GM23338 (cell line): ENCODE data around the gene TARS1. TPM values are rescaled to one million over a fixed set of nuclear protein-coding genes. Genes with fewer than 3 reads are reported as not detected.
A peak's percentile ranks its signal among the peaks of the same experiment; 100 is the strongest.

Source experiments
- ATAC-seq: fragments of 200-7000 bp; cut with Tn5 transposase; 3 replicates; pipeline ENCODE4 v1.9.1; 2020
- DNase-seq: peaks from one replicate; pipeline ENCODE4 v3.0.0-alpha.2; 2015; ENCODE audit warnings: low spot score
- H2AFZ ChIP-seq: fragments of 200-600 bp; sonication (generic); 2 replicates; pipeline ENCODE4 v1.8.0; 2016; ENCODE audit warnings: antibody characterized with exemption, mild to moderate bottlenecking, moderate library complexity
- H3F3A ChIP-seq: fragments of 200-600 bp; sonication (generic); replicated peaks from 2 replicates; pipeline ENCODE4 v1.8.0; 2017; ENCODE audit warnings: antibody characterized with exemption, mixed run types, low read depth
- H3K27ac ChIP-seq: fragments of 200-600 bp; sonication (generic); 2 replicates; pipeline ENCODE4 v1.6.1; 2016; ENCODE audit warnings: low read depth
- H3K27me3 ChIP-seq: fragments of 200-600 bp; sonication (generic); 2 replicates; pipeline ENCODE4 v1.8.0; 2016; ENCODE audit warnings: mild to moderate bottlenecking, mixed run types, moderate library complexity; ENCODE audit not compliant: insufficient read depth
- H3K36me3 ChIP-seq: fragments of 200-600 bp; sonication (generic); 2 replicates; pipeline ENCODE4 v1.8.0; 2016; ENCODE audit warnings: mild to moderate bottlenecking; ENCODE audit not compliant: insufficient read depth
- H3K4me1 ChIP-seq: fragments of 200-600 bp; sonication (generic); 2 replicates; pipeline ENCODE4 v1.8.0; 2016; ENCODE audit warnings: mild to moderate bottlenecking, moderate library complexity; ENCODE audit not compliant: insufficient read depth
- H3K4me2 ChIP-seq: fragments of 200-600 bp; sonication (generic); 2 replicates; pipeline ENCODE4 v1.7.1; 2017; ENCODE audit warnings: mixed run types
- H3K4me3 ChIP-seq: fragments of 200-600 bp; sonication (generic); 2 replicates; pipeline ENCODE4 v1.6.1; 2016; ENCODE audit warnings: mixed run types
- H3K79me2 ChIP-seq: fragments of 200-600 bp; sonication (generic); replicated peaks from 2 replicates; pipeline ENCODE4 v1.8.0; 2017; ENCODE audit warnings: mild to moderate bottlenecking; ENCODE audit not compliant: insufficient read depth
- H3K9me2 ChIP-seq: fragments of 200-600 bp; sonication (generic); 2 replicates; pipeline ENCODE4 v1.8.0; 2017; ENCODE audit not compliant: insufficient read depth
- H4K20me1 ChIP-seq: fragments of 200-600 bp; sonication (generic); replicated peaks from 2 replicates; pipeline ENCODE4 v1.8.0; 2017; ENCODE audit warnings: mild to moderate bottlenecking; ENCODE audit not compliant: insufficient read depth
- H3K27ac Mint-ChIP-seq: 2 replicates; pipeline ENCODE4 v1.8.0; 2020; ENCODE audit warnings: inconsistent platforms, mild to moderate bottlenecking, moderate library complexity, mixed read lengths
- H3K27me3 Mint-ChIP-seq: 3 replicates; pipeline ENCODE4 v1.8.0; 2022; ENCODE audit warnings: low read depth, mild to moderate bottlenecking, moderate library complexity, mixed read lengths, inconsistent platforms; ENCODE audit not compliant: insufficient read depth, poor library complexity
- H3K36me3 Mint-ChIP-seq: 3 replicates; pipeline ENCODE4 v1.8.0; 2021; ENCODE audit warnings: low read depth, mild to moderate bottlenecking, inconsistent platforms, moderate library complexity, mixed read lengths
- H3K4me1 Mint-ChIP-seq: 3 replicates; pipeline ENCODE4 v1.8.0; 2020; ENCODE audit warnings: mild to moderate bottlenecking, inconsistent platforms, mixed read lengths
- H3K4me3 Mint-ChIP-seq: 3 replicates; pipeline ENCODE4 v1.8.0; 2021; ENCODE audit warnings: moderate library complexity, mild to moderate bottlenecking, inconsistent platforms, mixed read lengths
- H3K9me3 Mint-ChIP-seq: 3 replicates; pipeline ENCODE4 v1.8.0; 2020; ENCODE audit warnings: moderate library complexity, mild to moderate bottlenecking, inconsistent platforms, mixed read lengths
- ETS1 ChIP-seq: IDR thresholded peaks from 2 replicates; pipeline ENCODE4 v1.6.1; 2016; ENCODE audit warnings: antibody characterized with exemption
- EZH2phosphoT487 ChIP-seq: fragments of 200-600 bp; sonication (generic); IDR thresholded peaks from one replicate; pipeline ENCODE4 v1.8.1; 2018; ENCODE audit warnings: antibody characterized with exemption; ENCODE audit not compliant: unreplicated experiment
- JUNB ChIP-seq: IDR thresholded peaks from one replicate; pipeline ENCODE4 v1.6.1; 2016; ENCODE audit warnings: antibody characterized with exemption; ENCODE audit not compliant: unreplicated experiment
- NANOG ChIP-seq: IDR thresholded peaks from 2 replicates; pipeline ENCODE4 v1.6.1; 2016; ENCODE audit warnings: antibody characterized with exemption, borderline replicate concordance
- POLR2AphosphoS5 ChIP-seq: IDR thresholded peaks from 2 replicates; pipeline ENCODE4 v1.6.1; 2016; ENCODE audit warnings: antibody characterized with exemption, low read depth
- REST ChIP-seq: IDR thresholded peaks from one replicate; pipeline ENCODE4 v1.6.1; 2018; ENCODE audit warnings: antibody characterized with exemption; ENCODE audit not compliant: unreplicated experiment
- STAT1 ChIP-seq: IDR thresholded peaks from one replicate; pipeline ENCODE4 v1.6.1; 2016; ENCODE audit warnings: antibody characterized with exemption; ENCODE audit not compliant: unreplicated experiment
- ZNF114 ChIP-seq: fragments of 250-450 bp; sonication (Bioruptor Pico); IDR thresholded peaks from 2 replicates; pipeline ENCODE4 v1.5.0; 2020; ENCODE audit warnings: mild to moderate bottlenecking, moderate library complexity
- ZNF331 ChIP-seq: fragments of 250-450 bp; sonication (Bioruptor Pico); IDR thresholded peaks from 2 replicates; pipeline ENCODE4 v1.5.0; 2020; ENCODE audit warnings: low read depth, mild to moderate bottlenecking, moderate library complexity
- ZNF462 ChIP-seq: fragments of 250-450 bp; sonication (Bioruptor Pico); IDR thresholded peaks from 2 replicates; pipeline ENCODE4 v1.5.0; 2020; ENCODE audit warnings: mild to moderate bottlenecking, moderate library complexity
- polyA plus RNA-seq: library from polyadenylated mRNA; unstranded; fragments of >200 nt; fragmentation: Nextera tagmentation; extraction: Ambion mirVana; gene quantifications from 2 replicates; pipeline ENCODE4 v1.2.1, GENCODE V29; 2016
- total RNA-seq: library from RNA; depleted of rRNA; stranded (reverse); fragments of >200 nt; shearing (Covaris generic); gene quantifications from 2 replicates; pipeline ENCODE4 v1.2.3, GENCODE V29; 2014
- TF ChIP-seq, protein P1 (sequence below), 2 experiments: fragments of 200-600 bp in 1 of 2; sonication (generic) in 1 of 2; conservative IDR thresholded peaks; 2 replicates each; pipeline versions ENCODE4 v1.5.1 to v1.6.1; 2016 to 2017; ENCODE audit warnings: antibody characterized with exemption in 2 of 2, low read depth in 2 of 2, mild to moderate bottlenecking in 2 of 2, moderate library complexity in 1 of 2

The TARS1 gene
- total and polyA plus RNA-seq, 2 experiments from 2014 or later = 458 to 473 TPM

GRCh38 chr5:33513462-33514185 lies 72.9 kb downstream of the TARS1 start:
- H3K36me3 Mint-ChIP-seq = peaks cover 9% of the 10 kb centered on the region; the same call in 2 of the 3 replicates
- TF ChIP-seq STAT1 (no peak), JUNB (no peak), ZNF331 (CRISPR knock-in tag) (no peak), REST (no peak), ETS1 (no peak), NANOG (no peak), POLR2AphosphoS5 (no peak), EZH2phosphoT487 (no peak), ZNF114 (CRISPR knock-in tag) (no peak), ZNF462 (CRISPR knock-in tag) (no peak)
- TF ChIP-seq, protein P1, sequence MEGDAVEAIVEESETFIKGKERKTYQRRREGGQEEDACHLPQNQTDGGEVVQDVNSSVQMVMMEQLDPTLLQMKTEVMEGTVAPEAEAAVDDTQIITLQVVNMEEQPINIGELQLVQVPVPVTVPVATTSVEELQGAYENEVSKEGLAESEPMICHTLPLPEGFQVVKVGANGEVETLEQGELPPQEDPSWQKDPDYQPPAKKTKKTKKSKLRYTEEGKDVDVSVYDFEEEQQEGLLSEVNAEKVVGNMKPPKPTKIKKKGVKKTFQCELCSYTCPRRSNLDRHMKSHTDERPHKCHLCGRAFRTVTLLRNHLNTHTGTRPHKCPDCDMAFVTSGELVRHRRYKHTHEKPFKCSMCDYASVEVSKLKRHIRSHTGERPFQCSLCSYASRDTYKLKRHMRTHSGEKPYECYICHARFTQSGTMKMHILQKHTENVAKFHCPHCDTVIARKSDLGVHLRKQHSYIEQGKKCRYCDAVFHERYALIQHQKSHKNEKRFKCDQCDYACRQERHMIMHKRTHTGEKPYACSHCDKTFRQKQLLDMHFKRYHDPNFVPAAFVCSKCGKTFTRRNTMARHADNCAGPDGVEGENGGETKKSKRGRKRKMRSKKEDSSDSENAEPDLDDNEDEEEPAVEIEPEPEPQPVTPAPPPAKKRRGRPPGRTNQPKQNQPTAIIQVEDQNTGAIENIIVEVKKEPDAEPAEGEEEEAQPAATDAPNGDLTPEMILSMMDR (conservative IDR thresholded peaks at IDR 0.05; ENCODE audit: low read depth in 2 of 2) = no peak
- no peaks in the 10 kb centered on the region for H4K20me1 ChIP-seq

More at GRCh38 chr5:33513462-33514185, 72.9 kb downstream of the TARS1 start:
- Histone ChIP-seq H3K27ac (no peak overlapping the region), H3K79me2 (no peaks in the 10 kb centered on the region), H3K36me3 (no peaks in the 10 kb centered on the region), H3K4me3 (no peak overlapping the region), H3K9me2 (peaks cover 3% of the 10 kb centered on the region; the same call in 1 of the 2 replicates), H3K27me3 (no peaks in the 10 kb centered on the region), H3F3A (no peaks in the 10 kb centered on the region), H3K4me1 (no peaks in the 10 kb centered on the region), H3K4me2 (no peak overlapping the region), H2AFZ (0 out of 2 replicates have a peak overlapping the region, but pooled peaks have one; percentile 28)
- Mint-ChIP-seq H3K9me3 (peaks cover 10% of the 10 kb centered on the region), H3K4me3 (no peak overlapping the region), H3K27me3 (peaks cover 7% of the 10 kb centered on the region), H3K4me1 (no peaks in the 10 kb centered on the region; the same call in 2 of the 3 replicates), H3K27ac (no peak overlapping the region)
- no peak for DNase-seq
- ATAC-seq = no peak
